Osteocyte (in vitro differentiated cells): ENCODE data around the gene RAD18. TPM values are rescaled to one million over a fixed set of nuclear protein-coding genes. Genes with fewer than 3 reads are reported as not detected.

ENCODE experiments used
- DNase-seq: peaks from one replicate; pipeline ENCODE4 v3.0.0; 2021; ENCODE audit warnings: mixed read lengths; ENCODE audit not compliant: unreplicated experiment; ENCODE audit errors: extremely low spot score
- H3K27ac Mint-ChIP-seq: one replicate; pipeline ENCODE4 v1.8.0; 2021; ENCODE audit warnings: mild to moderate bottlenecking, mixed read lengths; ENCODE audit not compliant: unreplicated experiment
- H3K27me3 Mint-ChIP-seq: one replicate; pipeline ENCODE4 v1.8.0; 2021; ENCODE audit warnings: mixed read lengths; ENCODE audit not compliant: unreplicated experiment
- H3K36me3 Mint-ChIP-seq: one replicate; pipeline ENCODE4 v1.8.0; 2021; ENCODE audit warnings: mixed read lengths; ENCODE audit not compliant: unreplicated experiment
- H3K4me1 Mint-ChIP-seq: one replicate; pipeline ENCODE4 v1.8.0; 2021; ENCODE audit warnings: mixed read lengths; ENCODE audit not compliant: unreplicated experiment
- H3K4me3 Mint-ChIP-seq: one replicate; pipeline ENCODE4 v1.8.0; 2021; ENCODE audit warnings: mild to moderate bottlenecking, moderate library complexity, mixed read lengths; ENCODE audit not compliant: unreplicated experiment
- H3K9me3 Mint-ChIP-seq: one replicate; pipeline ENCODE4 v1.8.0; 2021; ENCODE audit warnings: mixed read lengths; ENCODE audit not compliant: unreplicated experiment
- CTCF ChIP-seq: fragments of 200-600 bp; sonication (generic); IDR thresholded peaks from 2 replicates; pipeline ENCODE4 v1.5.0; 2021; ENCODE audit warnings: antibody characterized with exemption, mild to moderate bottlenecking, moderate library complexity
- total RNA-seq: library from RNA; stranded (reverse); gene quantifications from 2 replicates; pipeline ENCODE4 v1.2.1, GENCODE V29; 2021

RAD18 gene
- total RNA-seq, 1 donor from 2014 or later = 18.6 TPM

GRCh38 chr3:8996216-8996615, 32.9 kb upstream of the RAD18 start:
- no peak overlapping the region for H3K27ac Mint-ChIP-seq
- no peaks in the 10 kb centered on the region for H3K9me3 Mint-ChIP-seq
- H3K27me3 Mint-ChIP-seq = peaks cover 23% of the 10 kb centered on the region
- no peak for TF ChIP-seq CTCF
- no peak overlapping the region for H3K4me3 Mint-ChIP-seq
- H3K4me1 Mint-ChIP-seq = no peaks in the 10 kb centered on the region
- DNase-seq = peak; percentile 21
- H3K36me3 Mint-ChIP-seq = no peaks in the 10 kb centered on the region

- Mint-ChIP-seq H3K4me3 (no peak overlapping the region), H3K27ac (no peak overlapping the region), H3K27me3 (peaks cover 9% of the 10 kb centered on the region), H3K9me3 (no peaks in the 10 kb centered on the region), H3K4me1 (peaks cover 2% of the 10 kb centered on the region), H3K36me3 (no peaks in the 10 kb centered on the region)
- no peak for TF ChIP-seq CTCF
- DNase-seq = no peak
Measured at GRCh38 chr3:8994226-8994625, 31.0 kb upstream of the RAD18 start.

- Mint-ChIP-seq H3K36me3 (no peaks in the 10 kb centered on the region), H3K4me1 (peaks cover 2% of the 10 kb centered on the region), H3K9me3 (no peaks in the 10 kb centered on the region), H3K27ac (no peak overlapping the region), H3K4me3 (no peak overlapping the region), H3K27me3 (peaks cover 6% of the 10 kb centered on the region)
- DNase-seq = peak; percentile 79
- TF ChIP-seq CTCF = no peak
Measured at GRCh38 chr3:8993331-8993730, 30.1 kb upstream of the RAD18 start.

GRCh38 chr3:8992854-8993253, 29.6 kb upstream of the RAD18 start:
- Mint-ChIP-seq H3K36me3 (no peaks in the 10 kb centered on the region), H3K9me3 (no peaks in the 10 kb centered on the region), H3K27me3 (peaks cover 6% of the 10 kb centered on the region), H3K27ac (no peak overlapping the region), H3K4me3 (no peak overlapping the region), H3K4me1 (peaks cover 2% of the 10 kb centered on the region)
- no peak for TF ChIP-seq CTCF
- DNase-seq = peak; percentile 64

- no peaks in the 10 kb centered on the region for H3K9me3 Mint-ChIP-seq
- H3K27ac Mint-ChIP-seq = no peak overlapping the region
- no peak for TF ChIP-seq CTCF
- no peak overlapping the region for H3K4me3 Mint-ChIP-seq
- peaks cover 2% of the 10 kb centered on the region for H3K4me1 Mint-ChIP-seq
- H3K27me3 Mint-ChIP-seq = peaks cover 3% of the 10 kb centered on the region
- H3K36me3 Mint-ChIP-seq = no peaks in the 10 kb centered on the region
- DNase-seq = peak; percentile 6
Measured at GRCh38 chr3:8992199-8992598, 28.9 kb upstream of the RAD18 start.
